GM12864 (cell line): ENCODE results near the gene OSM.

ENCODE experiments used
- DNase-seq: peaks from one replicate; pipeline ENCODE4 v3.0.0-alpha.2; 2011; ENCODE audit warnings: low read depth
- H3K4me3 ChIP-seq: 2 replicates; pipeline ENCODE4 v1.5.1; 2011; ENCODE audit warnings: mild to moderate bottlenecking, low read depth, low read length, control low read depth
- TF ChIP-seq, protein P1 (sequence below): IDR thresholded peaks from 2 replicates; pipeline ENCODE4 v1.5.1; 2011; ENCODE audit warnings: low read depth, mild to moderate bottlenecking, moderate library complexity, low read length, control low read depth, inconsistent platforms; ENCODE audit errors: missing control alignments

The OSM gene

DNA sequence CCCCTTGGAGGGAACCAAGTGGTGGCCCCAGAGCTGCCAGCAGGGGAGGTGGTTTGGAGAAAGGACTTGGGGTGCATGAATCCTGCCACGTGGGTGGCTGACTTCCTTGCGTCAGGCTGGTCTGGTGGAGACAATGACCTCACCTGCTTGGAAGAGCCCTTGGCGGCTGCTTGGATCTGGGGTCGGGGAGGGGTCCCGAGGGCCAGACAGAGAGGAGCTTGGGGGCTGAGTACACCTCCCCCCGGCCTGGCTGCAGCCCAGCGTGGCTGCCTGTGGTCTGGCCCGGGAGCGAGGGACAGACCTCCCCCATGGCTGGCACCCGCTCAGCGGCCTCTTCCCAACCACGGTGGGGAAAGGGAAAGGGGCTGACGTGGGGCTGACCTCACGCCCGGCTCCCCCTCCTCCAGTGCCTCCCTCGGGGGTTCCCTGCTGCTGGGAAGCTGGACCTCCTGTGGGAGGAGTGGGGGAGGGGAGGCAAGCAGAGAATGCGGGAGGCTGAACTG is 33.9 kb downstream of the OSM start:
- no peak for DNase-seq
- no peak overlapping the region for H3K4me3 ChIP-seq
- TF ChIP-seq, protein P1, sequence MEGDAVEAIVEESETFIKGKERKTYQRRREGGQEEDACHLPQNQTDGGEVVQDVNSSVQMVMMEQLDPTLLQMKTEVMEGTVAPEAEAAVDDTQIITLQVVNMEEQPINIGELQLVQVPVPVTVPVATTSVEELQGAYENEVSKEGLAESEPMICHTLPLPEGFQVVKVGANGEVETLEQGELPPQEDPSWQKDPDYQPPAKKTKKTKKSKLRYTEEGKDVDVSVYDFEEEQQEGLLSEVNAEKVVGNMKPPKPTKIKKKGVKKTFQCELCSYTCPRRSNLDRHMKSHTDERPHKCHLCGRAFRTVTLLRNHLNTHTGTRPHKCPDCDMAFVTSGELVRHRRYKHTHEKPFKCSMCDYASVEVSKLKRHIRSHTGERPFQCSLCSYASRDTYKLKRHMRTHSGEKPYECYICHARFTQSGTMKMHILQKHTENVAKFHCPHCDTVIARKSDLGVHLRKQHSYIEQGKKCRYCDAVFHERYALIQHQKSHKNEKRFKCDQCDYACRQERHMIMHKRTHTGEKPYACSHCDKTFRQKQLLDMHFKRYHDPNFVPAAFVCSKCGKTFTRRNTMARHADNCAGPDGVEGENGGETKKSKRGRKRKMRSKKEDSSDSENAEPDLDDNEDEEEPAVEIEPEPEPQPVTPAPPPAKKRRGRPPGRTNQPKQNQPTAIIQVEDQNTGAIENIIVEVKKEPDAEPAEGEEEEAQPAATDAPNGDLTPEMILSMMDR: no peak

DNA sequence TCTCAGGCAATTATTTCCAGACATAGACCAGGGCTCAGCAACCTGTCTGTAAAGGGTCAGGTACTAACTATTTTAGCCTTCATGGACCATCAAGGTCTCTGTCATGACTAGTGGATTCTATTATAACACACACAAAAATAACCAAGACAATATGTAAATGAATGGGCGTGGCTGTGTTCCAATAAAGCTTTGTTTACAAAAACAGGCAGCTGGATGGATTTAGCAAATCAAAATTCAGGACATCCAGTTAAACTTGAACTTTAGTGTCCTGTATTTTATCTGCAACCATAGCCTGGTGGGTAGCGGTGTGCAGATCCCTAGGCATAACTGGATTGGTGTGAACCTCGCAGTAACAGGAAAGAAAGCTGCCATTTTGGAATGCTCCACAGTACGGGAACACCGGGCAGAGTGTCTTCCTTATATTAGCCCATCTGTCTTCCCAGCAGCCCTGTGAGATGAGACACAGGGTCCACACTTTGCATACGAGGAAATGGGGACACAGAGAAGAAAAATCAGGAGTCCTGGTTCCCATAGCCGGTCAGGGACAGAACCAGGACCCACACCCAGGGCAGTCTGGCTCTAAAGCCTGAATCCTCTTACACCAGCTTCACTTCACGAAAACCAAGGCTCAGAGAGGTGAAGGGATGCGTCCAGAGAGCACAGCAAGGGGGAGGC is 35.7 kb downstream of the OSM start:
- DNase-seq: no peak
- H3K4me3 ChIP-seq: no peak overlapping the region
- TF ChIP-seq, protein P1: no peak

DNA sequence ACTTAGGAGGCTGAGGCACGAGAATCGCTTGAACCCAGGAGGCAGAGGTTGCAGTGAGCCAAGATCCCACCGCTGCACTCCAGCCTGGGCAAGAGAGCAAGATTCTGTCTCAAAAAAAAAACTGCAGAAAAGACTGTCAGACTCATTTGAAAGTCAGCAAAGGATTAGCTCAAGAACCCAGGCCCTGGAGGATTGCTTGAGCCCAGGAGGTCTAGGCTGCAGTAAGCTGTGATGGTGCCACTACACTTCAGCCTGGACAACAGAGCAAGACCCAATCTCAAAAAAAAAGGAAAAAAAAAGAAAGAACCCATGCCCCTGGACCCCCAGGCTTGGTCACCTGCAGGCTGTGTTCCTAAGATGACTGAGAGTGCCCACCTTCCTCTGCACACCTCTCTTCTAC is 36.3 kb downstream of the OSM start:
- H3K4me3 ChIP-seq: no peak overlapping the region
- TF ChIP-seq, protein P1: no peak

DNA sequence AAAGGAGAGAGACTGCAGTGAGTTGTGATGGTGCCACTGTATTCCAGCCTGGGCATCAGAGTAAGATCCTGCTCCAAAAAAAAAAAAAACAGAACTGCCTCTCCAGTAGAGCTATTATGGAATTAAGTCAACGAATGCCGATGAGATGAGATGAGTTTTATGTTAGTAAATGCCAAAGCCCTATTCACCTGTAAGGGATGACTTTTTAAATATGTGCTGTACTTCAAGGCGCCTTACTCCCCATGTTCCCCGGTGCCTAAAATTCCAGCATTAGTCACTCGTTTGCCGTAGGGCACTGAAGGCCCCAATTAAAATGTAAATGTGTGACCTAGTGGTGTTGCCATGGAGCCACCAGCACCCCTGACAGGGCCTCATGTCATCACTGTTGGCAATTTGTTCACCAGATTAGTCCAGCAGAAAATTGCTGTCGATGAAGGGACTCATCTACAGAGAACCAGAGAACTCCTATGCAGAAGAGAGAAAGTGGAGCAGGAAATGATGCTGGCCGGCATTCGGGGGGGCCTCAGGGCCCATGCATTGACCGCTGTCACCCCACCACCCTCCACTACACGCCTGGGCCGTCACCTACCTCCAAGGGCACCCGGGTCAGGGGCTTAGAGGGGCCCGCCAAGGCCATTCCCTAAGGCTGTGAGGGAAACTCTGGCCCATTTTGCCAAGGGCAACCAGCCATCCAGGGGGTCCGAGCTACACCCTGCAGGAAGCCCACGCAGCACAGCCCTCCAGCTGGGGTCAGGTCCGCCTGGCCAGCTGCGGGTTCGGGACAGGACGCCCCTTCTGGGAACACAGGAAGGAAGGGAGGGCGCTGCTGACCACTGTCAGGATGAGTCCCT is 37.9 kb downstream of the OSM start:
- no peak for DNase-seq
- TF ChIP-seq, protein P1: no peak
- no peak overlapping the region for H3K4me3 ChIP-seq

More for the DNA sequence above, 36.3 kb downstream of the OSM start:
- no peak for DNase-seq

DNA sequence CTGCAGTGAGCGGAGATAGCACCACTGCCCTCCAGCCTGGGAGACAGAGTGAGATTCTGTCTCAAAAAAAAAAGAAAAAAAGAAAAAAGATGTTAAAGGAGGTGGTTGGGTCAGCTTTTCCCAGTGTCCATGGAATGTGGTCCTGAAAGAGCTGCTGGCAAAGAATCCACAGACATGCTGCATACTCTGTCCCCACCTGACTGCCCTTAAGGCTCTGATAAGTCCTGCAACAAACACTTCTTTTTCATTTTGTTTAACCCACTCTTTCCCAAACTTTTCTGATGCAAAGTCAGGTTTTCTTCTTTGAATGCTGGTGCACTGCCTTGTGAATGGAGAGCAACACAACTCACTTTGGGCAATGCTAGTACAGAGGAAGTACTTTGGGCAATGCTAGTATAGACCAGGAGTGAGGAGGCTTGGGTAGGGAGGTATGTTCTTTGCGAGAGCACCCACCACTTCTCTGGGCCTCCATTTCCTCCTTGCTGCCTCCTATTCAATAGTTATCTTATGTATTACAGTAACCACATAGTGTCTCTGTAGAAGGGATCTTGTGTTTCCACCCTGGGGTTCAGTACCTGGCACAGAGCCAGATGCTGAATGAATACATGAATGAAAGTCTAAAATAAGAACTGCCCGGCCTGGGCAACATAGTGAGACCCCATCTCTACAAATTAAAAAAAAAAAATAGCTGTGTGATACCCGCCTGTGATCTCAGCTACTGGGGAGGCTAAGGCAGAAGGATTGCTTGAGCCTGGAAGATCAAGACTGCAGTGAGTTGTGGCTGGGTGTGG is 39.0 kb downstream of the OSM start:
- DNase-seq: no peak
- TF ChIP-seq, protein P1: no peak
- no peak overlapping the region for H3K4me3 ChIP-seq

DNA sequence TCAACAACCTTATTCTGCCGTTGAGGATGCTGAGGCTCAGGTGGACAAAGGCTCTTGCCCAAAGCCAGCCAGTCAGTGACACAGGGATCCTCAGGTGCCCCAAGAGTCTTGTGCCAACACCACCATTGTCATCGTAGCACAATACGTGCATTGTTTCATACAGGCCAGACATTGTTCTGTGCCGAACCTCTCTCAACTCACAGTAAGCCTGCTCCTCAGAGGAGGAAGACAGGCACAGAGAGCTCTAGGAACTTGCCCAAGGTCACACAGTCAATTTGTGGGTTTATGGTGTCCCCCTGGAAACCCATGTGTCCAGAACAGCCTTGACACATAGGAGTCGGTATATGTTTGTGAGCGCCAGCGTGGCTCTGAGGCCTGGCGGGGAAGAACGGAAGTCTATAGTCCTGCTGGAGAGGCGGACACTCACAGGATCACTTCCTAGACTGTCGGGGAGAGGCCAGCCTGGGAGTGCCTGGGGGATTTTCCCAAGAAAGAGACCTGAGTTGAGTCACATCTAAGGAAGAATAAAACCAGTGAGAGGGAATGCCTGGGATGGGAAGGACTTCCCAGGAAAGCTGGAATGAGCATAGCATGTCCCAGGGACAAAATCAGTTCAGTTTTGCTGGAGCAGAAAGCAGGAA is 40.3 kb downstream of the OSM start:
- no peak overlapping the region for H3K4me3 ChIP-seq
- no peak for DNase-seq
- TF ChIP-seq, protein P1: no peak
